T-cell (primary cell): ENCODE measurements around the gene NANOGP8. TPM values are rescaled to one million over a fixed set of nuclear protein-coding genes. Genes with fewer than 3 reads are reported as not detected.
"Not testable (repeated sequence)": the region's sequence is repeated elsewhere in the genome, so short reads cannot be mapped to it uniquely, and the experiment has no call there.

ENCODE experiments used
- ATAC-seq, 4 experiments: fragments of 200-7000 bp in 3 of 4; fragments of 150-1000 bp in 1 of 4; cut with Tn5 transposase; replicated peaks in 1 of 4; 1 replicate in 3 of 4; 2 replicates in 1 of 4; pipeline ENCODE4 v1.10.0; 2021; ENCODE audit warnings: moderate library complexity in 3 of 4, mild to moderate bottlenecking in 2 of 4, moderate number of reproducible peaks in 1 of 4
- CTCF ChIA-PET, 2 donors: fragments of 300-600 bp; sonication (Branson Sonifier 250); formaldehyde crosslinking; loops; one replicate each; lab custom pipeline; 2022; ENCODE audit warnings: antibody characterized with exemption in 2 of 2; lab: Charles Lee
- POLR2A ChIA-PET, 2 donors: fragments of 300-600 bp; sonication (Branson Sonifier 250); formaldehyde crosslinking; loops; one replicate each; lab custom pipeline; 2022; ENCODE audit warnings: antibody characterized with exemption in 2 of 2; lab: Charles Lee
- DNase-seq, 35 experiments: peaks; one replicate each; pipeline versions ENCODE4 v3.0.0 to v3.0.0-alpha.2; 2013 to 2023
- H3K27ac ChIP-seq: one replicate; pipeline ENCODE4 v1.5.1; 2013; ENCODE audit warnings: low read length
- H3K27me3 ChIP-seq, 2 experiments: replicated peaks in 1 of 2; 1 replicate in 1 of 2; 2 replicates in 1 of 2; pipeline versions ENCODE4 v1.6.1 to v1.7.0; 2013; ENCODE audit warnings: low read length in 1 of 2, mixed read lengths in 1 of 2; ENCODE audit not compliant: control insufficient read depth in 2 of 2, insufficient read depth in 2 of 2; ENCODE audit errors: extremely low read depth in 1 of 2
- H3K36me3 ChIP-seq, 2 donors: 1 replicate in 1 of 2; 2 replicates in 1 of 2; pipeline versions ENCODE4 v1.6.1 to v1.7.0; 2013; ENCODE audit warnings: low read length in 1 of 2; ENCODE audit not compliant: control insufficient read depth in 2 of 2, insufficient read depth in 1 of 2; ENCODE audit errors: extremely low read depth in 1 of 2
- H3K4me1 ChIP-seq, 2 experiments: 1 replicate in 1 of 2; 2 replicates in 1 of 2; pipeline versions ENCODE4 v1.6.1 to v1.7.0; 2013; ENCODE audit warnings: low read length in 2 of 2, mixed read lengths in 1 of 2; ENCODE audit not compliant: insufficient read depth in 2 of 2, control insufficient read depth in 1 of 2; ENCODE audit errors: extremely low read depth in 1 of 2
- H3K4me3 ChIP-seq, 2 donors: 1 replicate in 1 of 2; 2 replicates in 1 of 2; pipeline versions ENCODE4 v1.5.1 to v1.7.0; 2013; ENCODE audit warnings: mild to moderate bottlenecking in 2 of 2, low read length in 1 of 2, moderate library complexity in 1 of 2; ENCODE audit not compliant: control insufficient read depth in 1 of 2; ENCODE audit errors: extremely low read depth in 1 of 2
- H3K9me3 ChIP-seq: 2 replicates; pipeline ENCODE4 v1.7.0; 2013
- H3K27ac Mint-ChIP-seq, 2 donors: one replicate each; pipeline ENCODE4 v1.8.0; 2020 to 2021; ENCODE audit warnings: mild to moderate bottlenecking in 2 of 2, mixed read lengths in 2 of 2
- H3K27me3 Mint-ChIP-seq, 2 donors: one replicate each; pipeline ENCODE4 v1.8.0; 2021 to 2022; ENCODE audit warnings: mixed read lengths in 2 of 2
- H3K36me3 Mint-ChIP-seq: one replicate; pipeline ENCODE4 v1.8.0; 2021; ENCODE audit warnings: mixed read lengths
- H3K4me1 Mint-ChIP-seq, 3 donors: one replicate each; pipeline ENCODE4 v1.8.0; 2020 to 2022; ENCODE audit warnings: mixed read lengths in 3 of 3, mild to moderate bottlenecking in 1 of 3
- H3K4me3 Mint-ChIP-seq, 3 donors: one replicate each; pipeline ENCODE4 v1.8.0; 2020 to 2022; ENCODE audit warnings: mild to moderate bottlenecking in 3 of 3, mixed read lengths in 3 of 3, moderate library complexity in 3 of 3
- H3K9me3 Mint-ChIP-seq, 3 donors: one replicate each; pipeline ENCODE4 v1.8.0; 2020 to 2022; ENCODE audit warnings: mixed read lengths in 3 of 3
- WGBS: methylation state at CpG from one replicate; pipeline ENCODE4 v1.1.5; 2013; ENCODE audit warnings: missing lambda C conversion rate; ENCODE audit not compliant: insufficient coverage; 5-methylcytosine and 5-hydroxymethylcytosine counted together
- total RNA-seq, 35 experiments: library from RNA in 6 of 35; stranded (reverse) in 6 of 35; fragments of 120-200 nt in 1 of 35; gene quantifications; one replicate each; pipeline versions ENCODE4 v1.2.1 to v1.2.4 and lab custom pipeline; 2013 to 2026

The NANOGP8 gene
- total RNA-seq (under 1 TPM in 1 of 5 donors, not detected in 4; 0.50 TPM), total RNA-seq (lab: John Stamatoyannopoulos, UW) (0 to 0.09 (median 0) reads per million in 29 experiments)
- not detected for total RNA-seq (2013)

- H3K27me3 ChIP-seq, H3K27ac ChIP-seq, H3K4me3 ChIP-seq, H3K4me1 Mint-ChIP-seq, H3K9me3 Mint-ChIP-seq, H3K4me3 Mint-ChIP-seq, H3K36me3 ChIP-seq, POLR2A ChIA-PET, DNase-seq, H3K36me3 Mint-ChIP-seq, H3K9me3 ChIP-seq, H3K27ac Mint-ChIP-seq, H3K4me1 ChIP-seq, H3K27me3 Mint-ChIP-seq, ATAC-seq, CTCF ChIA-PET: not testable (repeated sequence)
- 92% methylated on average over 4 of the region's 8 CpGs for WGBS
Observed at GRCh38 chr15:35085176-35085919, at the start of gene NANOGP8. TSS of gene NANOGP8 (minus strand) at chr15:35085295. CDS start at chr15:35085110, 185 bp downstream.

GRCh38 chr15:35134299-35134698, 49.2 kb upstream of the NANOGP8 start:
- CTCF ChIA-PET: no interaction called here
- no CpG with 5 or more reads among the region's 1 CpG for WGBS
- H3K27me3 Mint-ChIP-seq: peaks cover 0 to 4% of the 10 kb centered on the region in 2 donors
- no peaks in the 10 kb centered on the region for H3K36me3 Mint-ChIP-seq
- no peak overlapping the region for H3K4me3 ChIP-seq
- no peaks in the 10 kb centered on the region for H3K4me1 ChIP-seq
- no peak overlapping the region for H3K27ac Mint-ChIP-seq
- no peaks in the 10 kb centered on the region for H3K36me3 ChIP-seq
- ATAC-seq (no peak), DNase-seq (no peak)
- POLR2A ChIA-PET: no interaction called here
- no peak overlapping the region for H3K4me3 Mint-ChIP-seq
- no peak overlapping the region for H3K27ac ChIP-seq
- no peaks in the 10 kb centered on the region for H3K27me3 ChIP-seq
- peaks cover 0 to 7% (median 4%) of the 10 kb centered on the region in 3 donors for H3K9me3 Mint-ChIP-seq
- H3K9me3 ChIP-seq: no peaks in the 10 kb centered on the region
- H3K4me1 Mint-ChIP-seq: no peaks in the 10 kb centered on the region

GRCh38 chr15:35130245-35130644, 45.1 kb upstream of the NANOGP8 start:
- Mint-ChIP-seq H3K4me1 (no peaks in the 10 kb centered on the region), H3K27me3 (peaks cover 0 to 4% of the 10 kb centered on the region in 2 donors), H3K9me3 (peaks cover 0 to 14% (median 4%) of the 10 kb centered on the region in 3 donors), H3K27ac (no peak overlapping the region), H3K36me3 (no peaks in the 10 kb centered on the region), H3K4me3 (no peak overlapping the region)
- ChIA-PET CTCF (no interaction called here), POLR2A (no interaction called here)
- ATAC-seq (no peak), DNase-seq (no peak)
- Histone ChIP-seq H3K36me3 (no peaks in the 10 kb centered on the region), H3K4me3 (no peak overlapping the region), H3K4me1 (no peaks in the 10 kb centered on the region), H3K27ac (no peak overlapping the region), H3K27me3 (no peaks in the 10 kb centered on the region), H3K9me3 (no peaks in the 10 kb centered on the region)
- no CpG with 5 or more reads among the region's 1 CpG for WGBS

- ATAC-seq: no peak
- CTCF ChIA-PET: no interaction called here
- 100% methylated on average over 1 of the region's 4 CpGs for WGBS
Observed at GRCh38 chr15:35129361-35129760, 44.3 kb upstream of the NANOGP8 start.

GRCh38 chr15:35127717-35128116, 42.6 kb upstream of the NANOGP8 start:
- 29% methylated on average over 1 of the region's 1 CpG for WGBS
- Histone ChIP-seq H3K4me1 (no peaks in the 10 kb centered on the region), H3K9me3 (no peaks in the 10 kb centered on the region), H3K4me3 (no peak overlapping the region), H3K36me3 (no peaks in the 10 kb centered on the region), H3K27me3 (no peaks in the 10 kb centered on the region), H3K27ac (no peak overlapping the region)
- no peaks in the 10 kb centered on the region for H3K36me3 Mint-ChIP-seq
- CTCF ChIA-PET: no interaction called here
- DNase-seq (no peak), ATAC-seq (no peak)
- POLR2A ChIA-PET: no interaction called here
- H3K27ac Mint-ChIP-seq: no peak overlapping the region
- peaks cover 0 to 14% (median 4%) of the 10 kb centered on the region in 3 donors for H3K9me3 Mint-ChIP-seq
- H3K27me3 Mint-ChIP-seq: peaks cover 2 to 4% of the 10 kb centered on the region in 2 donors
- H3K4me1 Mint-ChIP-seq: no peaks in the 10 kb centered on the region
- H3K4me3 Mint-ChIP-seq: no peak overlapping the region

More at GRCh38 chr15:35129361-35129760, 44.3 kb upstream of the NANOGP8 start:
- Mint-ChIP-seq H3K4me3 (no peak overlapping the region), H3K9me3 (peaks cover 0 to 14% (median 4%) of the 10 kb centered on the region in 3 donors), H3K27me3 (peaks cover 0 to 4% of the 10 kb centered on the region in 2 donors), H3K36me3 (no peaks in the 10 kb centered on the region), H3K4me1 (no peaks in the 10 kb centered on the region), H3K27ac (no peak overlapping the region)
- H3K4me1 ChIP-seq: no peaks in the 10 kb centered on the region
- no peaks in the 10 kb centered on the region for H3K27me3 ChIP-seq
- H3K9me3 ChIP-seq: no peaks in the 10 kb centered on the region
- no peak overlapping the region for H3K4me3 ChIP-seq
- DNase-seq: no peak
- H3K27ac ChIP-seq: no peak overlapping the region
- POLR2A ChIA-PET: no interaction called here
- no peaks in the 10 kb centered on the region for H3K36me3 ChIP-seq

- Histone ChIP-seq H3K27ac (no peak overlapping the region), H3K9me3 (no peaks in the 10 kb centered on the region), H3K36me3 (no peaks in the 10 kb centered on the region), H3K27me3 (no peaks in the 10 kb centered on the region), H3K4me3 (no peak overlapping the region), H3K4me1 (no peaks in the 10 kb centered on the region)
- ChIA-PET POLR2A (no interaction called here), CTCF (no interaction called here)
- Mint-ChIP-seq H3K9me3 (peaks cover 0 to 6% (median 0%) of the 10 kb centered on the region in 3 donors), H3K36me3 (no peaks in the 10 kb centered on the region), H3K4me1 (no peaks in the 10 kb centered on the region), H3K4me3 (no peak overlapping the region), H3K27ac (no peak overlapping the region), H3K27me3 (peaks cover 2 to 5% of the 10 kb centered on the region in 2 donors)
- no CpG with 5 or more reads among the region's 1 CpG for WGBS
- DNase-seq: no peak
- ATAC-seq: no peak
Observed at GRCh38 chr15:35126236-35126635, 41.1 kb upstream of the NANOGP8 start.
